ENCODE data around the gene MUC12. TPM values are rescaled to one million over a fixed set of nuclear protein-coding genes. Genes with fewer than 3 reads are reported as not detected.

MUC12 gene
- total and polyA plus RNA-seq, 5 donors from 2014 or later = 0.44 to 0.65 (median 0.44) TPM; not detected in 2

DNA sequence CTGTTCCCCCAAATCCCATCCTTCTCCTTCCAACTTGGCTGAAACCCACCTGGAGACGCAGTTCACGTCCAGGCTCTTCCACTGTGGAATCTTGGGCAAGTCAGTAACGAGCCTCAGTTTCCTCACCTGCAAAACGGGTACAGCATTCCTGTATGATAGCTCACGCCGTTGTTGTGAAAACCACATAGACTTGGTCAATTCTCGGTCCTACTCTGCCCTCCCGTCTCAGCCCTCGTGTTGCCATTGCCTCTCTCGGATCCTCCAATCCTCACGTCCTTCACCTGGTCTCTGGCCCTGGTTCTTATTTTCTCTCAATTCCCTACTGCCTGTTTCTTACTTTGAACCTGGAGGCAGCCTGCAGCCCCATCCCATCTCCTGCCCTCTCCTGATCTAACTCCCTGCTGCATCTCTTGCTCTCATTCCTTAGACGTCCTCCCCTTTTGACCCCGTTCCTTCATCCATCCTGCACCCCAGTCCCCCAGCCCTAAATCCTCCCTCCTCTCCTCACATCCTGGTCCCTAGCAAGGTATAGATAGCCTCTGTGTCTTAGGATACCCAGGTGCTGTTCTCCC lies 2.0 kb upstream of the MUC12 start:
- Histone ChIP-seq H3K4me1 (ENCODE audit: control insufficient read depth, insufficient read depth, low read length, poor library complexity, severe bottlenecking) (peaks cover 20% of the 10 kb centered on the region), H3K9me3 (ENCODE audit: control insufficient read depth in 2 of 2, low read length in 2 of 2) (no peaks in the 10 kb centered on the region), H3K4me3 (ENCODE audit: low read depth, low read length) (no peak overlapping the region), H3K27me3 (ENCODE audit: control insufficient read depth, insufficient read depth, low read length) (peaks cover 8% of the 10 kb centered on the region), H3K27ac (ENCODE audit: insufficient read depth, low read length, poor library complexity, severe bottlenecking) (no peak overlapping the region), H3K36me3 (ENCODE audit: control insufficient read depth, insufficient read depth, low read length) (no peaks in the 10 kb centered on the region)
- no peak for DNase-seq
- H3K27me3 Mint-ChIP-seq = peaks cover 48% of the 10 kb centered on the region
- ATAC-seq (ENCODE audit: low read depth in 2 of 2) = no peak
- peaks cover 6% of the 10 kb centered on the region for H3K36me3 Mint-ChIP-seq
- no peaks in the 10 kb centered on the region for H3K9me3 Mint-ChIP-seq
- peak overlapping the region; percentile 56 to 81 (median 66) for H3K4me3 Mint-ChIP-seq
- H3K27ac Mint-ChIP-seq = no peak overlapping the region
- H3K4me1 Mint-ChIP-seq = peaks cover 0 to 23% (median 12%) of the 10 kb centered on the region in 4 donors

DNA sequence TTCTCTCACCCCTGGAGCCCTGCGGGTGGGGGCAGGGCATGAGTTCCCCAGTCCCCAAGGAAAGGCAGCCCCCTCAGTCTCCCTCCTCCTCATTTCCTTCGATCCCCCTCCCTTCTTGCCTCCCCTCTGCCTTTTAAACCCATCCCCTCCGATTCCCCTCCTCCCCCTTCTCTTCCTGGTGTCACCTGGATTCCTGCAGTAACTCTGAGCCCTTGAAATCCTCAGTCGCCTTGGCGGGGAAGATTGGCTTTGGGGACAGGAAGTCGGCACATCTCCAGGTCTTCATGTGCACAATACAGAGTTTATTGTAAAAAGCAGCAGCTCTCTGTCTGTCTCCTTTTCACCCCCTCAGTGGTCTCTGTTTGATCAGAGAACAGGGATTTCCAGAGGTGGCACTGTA lies 1.3 kb upstream of the MUC12 start:
- H3K9me3 ChIP-seq (ENCODE audit: control insufficient read depth in 2 of 2, low read length in 2 of 2) = no peaks in the 10 kb centered on the region
- H3K36me3 ChIP-seq (ENCODE audit: control insufficient read depth, insufficient read depth, low read length) = no peaks in the 10 kb centered on the region
- H3K27ac ChIP-seq (ENCODE audit: insufficient read depth, low read length, poor library complexity, severe bottlenecking) = no peak overlapping the region
- no peak for DNase-seq
- Mint-ChIP-seq H3K4me1 (peaks cover 0 to 23% (median 12%) of the 10 kb centered on the region in 4 donors), H3K36me3 (peaks cover 6% of the 10 kb centered on the region), H3K9me3 (no peaks in the 10 kb centered on the region), H3K27me3 (peaks cover 48% of the 10 kb centered on the region), H3K4me3 (peak overlapping the region in 2 of 4 donors; percentile 45 to 64), H3K27ac (no peak overlapping the region)
- ATAC-seq (ENCODE audit: low read depth in 2 of 2) = no peak
- H3K4me3 ChIP-seq (ENCODE audit: low read depth, low read length) = no peak overlapping the region
- peaks cover 20% of the 10 kb centered on the region for H3K4me1 ChIP-seq (ENCODE audit: control insufficient read depth, insufficient read depth, low read length, poor library complexity, severe bottlenecking)
- peaks cover 8% of the 10 kb centered on the region for H3K27me3 ChIP-seq (ENCODE audit: control insufficient read depth, insufficient read depth, low read length)

DNA sequence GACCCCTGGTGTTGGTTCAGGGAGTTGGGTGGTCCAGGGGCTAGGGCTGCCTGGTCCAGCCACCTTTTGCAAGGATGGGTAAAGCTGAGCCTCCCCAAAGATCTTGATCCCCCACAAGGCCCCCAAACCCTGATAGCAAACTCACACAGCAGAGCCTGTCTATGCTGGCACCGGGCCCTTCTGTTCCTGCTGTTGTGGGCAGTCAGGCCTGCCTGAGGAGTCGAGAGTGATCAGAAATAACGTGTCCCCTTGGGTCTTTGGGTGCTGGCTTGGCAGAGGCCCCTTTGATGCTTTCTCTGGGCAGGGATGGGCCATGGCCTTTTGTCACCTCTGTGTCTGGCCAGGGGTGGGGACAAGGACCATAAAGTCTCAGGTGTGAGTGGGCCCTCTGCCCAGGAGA lies 715 bp upstream of the MUC12 start:
- H3K4me3 Mint-ChIP-seq = peak overlapping the region in 1 of 4 donors; percentile 59
- DNase-seq = no peak
- H3K36me3 Mint-ChIP-seq = peaks cover 6% of the 10 kb centered on the region
- Histone ChIP-seq H3K4me3 (ENCODE audit: low read depth, low read length) (no peak overlapping the region), H3K27me3 (ENCODE audit: control insufficient read depth, insufficient read depth, low read length) (peaks cover 8% of the 10 kb centered on the region), H3K27ac (ENCODE audit: insufficient read depth, low read length, poor library complexity, severe bottlenecking) (no peak overlapping the region), H3K4me1 (ENCODE audit: control insufficient read depth, insufficient read depth, low read length, poor library complexity, severe bottlenecking) (peaks cover 20% of the 10 kb centered on the region), H3K9me3 (ENCODE audit: control insufficient read depth in 2 of 2, low read length in 2 of 2) (no peaks in the 10 kb centered on the region), H3K36me3 (ENCODE audit: control insufficient read depth, insufficient read depth, low read length) (no peaks in the 10 kb centered on the region)
- no peak overlapping the region for H3K27ac Mint-ChIP-seq
- H3K9me3 Mint-ChIP-seq = no peaks in the 10 kb centered on the region
- ATAC-seq (ENCODE audit: low read depth in 2 of 2) = no peak
- peaks cover 47% of the 10 kb centered on the region for H3K27me3 Mint-ChIP-seq
- peaks cover 0 to 23% (median 12%) of the 10 kb centered on the region in 4 donors for H3K4me1 Mint-ChIP-seq

DNA sequence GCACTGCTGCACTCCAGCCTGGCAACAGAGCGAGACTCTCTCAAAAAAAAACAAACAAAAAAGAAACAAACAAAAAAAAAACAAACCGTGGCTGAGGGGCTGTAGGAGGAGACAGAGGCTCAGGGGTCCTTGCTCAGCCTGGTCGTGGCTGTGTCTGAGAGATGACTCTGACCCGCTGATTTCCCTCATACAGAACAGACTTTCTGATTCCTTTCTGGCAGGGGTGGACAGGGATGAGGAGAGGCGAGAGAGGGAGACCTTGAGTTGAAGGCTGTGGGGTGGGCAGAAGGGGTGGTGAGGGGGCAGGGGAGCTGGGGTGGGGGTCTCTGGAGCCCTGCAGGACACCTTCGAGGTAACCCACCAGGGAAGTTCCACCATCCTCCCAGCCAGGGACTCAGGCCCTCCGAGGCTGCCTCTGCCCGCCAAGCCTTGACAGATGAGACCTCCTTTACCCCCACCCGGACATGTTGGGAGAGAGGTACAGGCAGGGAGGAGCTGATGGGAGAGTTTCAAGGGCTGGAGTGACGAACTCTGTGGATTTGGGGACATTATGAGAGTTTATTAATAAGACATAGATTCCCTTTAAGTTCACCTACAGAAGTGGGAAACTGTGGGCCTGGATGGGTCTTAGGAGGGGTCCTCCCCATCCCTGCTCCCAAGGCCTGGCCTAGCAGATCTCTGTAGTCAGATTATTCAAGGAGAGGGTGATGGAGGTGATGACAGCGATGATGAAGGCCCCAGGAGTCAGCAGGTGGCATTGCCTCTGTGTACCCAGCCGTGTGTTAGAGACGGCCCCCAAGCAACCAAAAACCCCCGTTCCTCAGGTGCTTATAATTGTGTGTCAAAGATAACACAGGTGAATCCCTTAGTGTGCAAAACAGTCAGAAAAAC lies 2.0 kb downstream of the MUC12 start:
- Mint-ChIP-seq H3K9me3 (peaks cover 0 to 5% (median 0%) of the 10 kb centered on the region in 7 donors), H3K27me3 (peaks cover 38% of the 10 kb centered on the region), H3K4me3 (no peak overlapping the region), H3K27ac (no peak overlapping the region), H3K36me3 (peaks cover 6% of the 10 kb centered on the region), H3K4me1 (peaks cover 0 to 13% (median 7%) of the 10 kb centered on the region in 4 donors)
- DNase-seq (no peak), ATAC-seq (ENCODE audit: low read depth in 2 of 2) (no peak)
- Histone ChIP-seq H3K27me3 (ENCODE audit: control insufficient read depth, insufficient read depth, low read length) (peaks cover 6% of the 10 kb centered on the region), H3K4me3 (ENCODE audit: low read depth, low read length) (no peak overlapping the region), H3K9me3 (ENCODE audit: control insufficient read depth in 2 of 2, low read length in 2 of 2) (no peaks in the 10 kb centered on the region), H3K4me1 (ENCODE audit: control insufficient read depth, insufficient read depth, low read length, poor library complexity, severe bottlenecking) (peaks cover 5% of the 10 kb centered on the region), H3K27ac (ENCODE audit: insufficient read depth, low read length, poor library complexity, severe bottlenecking) (no peak overlapping the region), H3K36me3 (ENCODE audit: control insufficient read depth, insufficient read depth, low read length) (no peaks in the 10 kb centered on the region)

DNA sequence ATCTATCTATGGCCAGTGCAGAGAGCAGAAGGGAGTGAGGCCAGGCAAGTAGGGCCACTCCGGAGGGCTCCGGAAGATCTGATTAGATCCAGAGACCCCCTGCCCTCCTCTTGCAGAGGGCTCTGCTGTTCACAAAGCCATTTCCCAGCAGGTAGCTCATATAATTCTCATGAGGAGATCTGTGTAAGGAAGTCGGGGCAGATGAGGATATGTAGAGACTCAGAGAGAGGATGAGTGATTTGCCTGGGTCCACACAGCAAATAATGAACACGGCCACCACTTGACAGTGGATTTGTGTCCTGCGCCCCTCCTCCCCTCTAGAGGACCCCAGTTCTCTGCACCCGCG lies 2.6 kb downstream of the MUC12 start:
- H3K4me3 ChIP-seq (ENCODE audit: low read depth, low read length) = no peak overlapping the region
- no peak for ATAC-seq (ENCODE audit: low read depth in 2 of 2)
- H3K27me3 Mint-ChIP-seq = peaks cover 32% of the 10 kb centered on the region

DNA sequence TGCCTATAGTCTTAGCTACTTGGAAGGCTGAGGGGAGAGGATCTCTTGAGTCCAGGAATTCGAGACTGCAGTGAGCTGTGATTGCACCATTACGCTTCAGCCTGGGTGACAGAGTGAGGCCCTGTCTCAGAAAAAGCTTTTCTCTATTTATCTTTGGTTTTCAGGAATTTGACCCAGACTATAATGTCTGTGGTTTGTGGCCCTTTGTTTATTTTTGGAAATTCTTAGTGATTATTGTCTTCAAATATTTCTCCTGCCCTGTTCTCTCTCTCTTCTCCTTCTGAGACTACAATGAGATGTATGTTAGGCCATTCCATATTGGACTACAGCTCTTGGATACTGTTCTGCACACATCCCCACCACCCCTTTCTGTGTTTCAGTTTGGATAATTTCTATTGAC lies 4.7 kb downstream of the MUC12 start:
- DNase-seq (no peak), ATAC-seq (ENCODE audit: low read depth in 2 of 2) (no peak)
- Histone ChIP-seq H3K27ac (ENCODE audit: insufficient read depth, low read length, poor library complexity, severe bottlenecking) (no peak overlapping the region), H3K4me1 (ENCODE audit: control insufficient read depth, insufficient read depth, low read length, poor library complexity, severe bottlenecking) (no peaks in the 10 kb centered on the region), H3K36me3 (ENCODE audit: control insufficient read depth, insufficient read depth, low read length) (no peaks in the 10 kb centered on the region), H3K9me3 (ENCODE audit: control insufficient read depth in 2 of 2, low read length in 2 of 2) (no peaks in the 10 kb centered on the region), H3K27me3 (ENCODE audit: control insufficient read depth, insufficient read depth, low read length) (no peaks in the 10 kb centered on the region), H3K4me3 (ENCODE audit: low read depth, low read length) (no peak overlapping the region)
- H3K4me3 Mint-ChIP-seq = no peak overlapping the region
- H3K27me3 Mint-ChIP-seq = peaks cover 16% of the 10 kb centered on the region
- H3K4me1 Mint-ChIP-seq = no peaks in the 10 kb centered on the region
- H3K27ac Mint-ChIP-seq = no peak overlapping the region
- H3K36me3 Mint-ChIP-seq = no peaks in the 10 kb centered on the region
- peaks cover 0 to 5% (median 0%) of the 10 kb centered on the region in 7 donors for H3K9me3 Mint-ChIP-seq

More for the DNA sequence above, 2.6 kb downstream of the MUC12 start:
- Mint-ChIP-seq H3K4me1 (peaks cover 0 to 11% (median 5%) of the 10 kb centered on the region in 4 donors), H3K27ac (no peak overlapping the region), H3K36me3 (peaks cover 6% of the 10 kb centered on the region), H3K4me3 (no peak overlapping the region), H3K9me3 (peaks cover 0 to 5% (median 0%) of the 10 kb centered on the region in 7 donors)
- H3K4me1 ChIP-seq (ENCODE audit: control insufficient read depth, insufficient read depth, low read length, poor library complexity, severe bottlenecking) = no peaks in the 10 kb centered on the region
- no peaks in the 10 kb centered on the region for H3K9me3 ChIP-seq (ENCODE audit: control insufficient read depth in 2 of 2, low read length in 2 of 2)
- H3K27me3 ChIP-seq (ENCODE audit: control insufficient read depth, insufficient read depth, low read length) = peaks cover 4% of the 10 kb centered on the region
- no peak overlapping the region for H3K27ac ChIP-seq (ENCODE audit: insufficient read depth, low read length, poor library complexity, severe bottlenecking)
- DNase-seq = no peak
- H3K36me3 ChIP-seq (ENCODE audit: control insufficient read depth, insufficient read depth, low read length) = no peaks in the 10 kb centered on the region

DNA sequence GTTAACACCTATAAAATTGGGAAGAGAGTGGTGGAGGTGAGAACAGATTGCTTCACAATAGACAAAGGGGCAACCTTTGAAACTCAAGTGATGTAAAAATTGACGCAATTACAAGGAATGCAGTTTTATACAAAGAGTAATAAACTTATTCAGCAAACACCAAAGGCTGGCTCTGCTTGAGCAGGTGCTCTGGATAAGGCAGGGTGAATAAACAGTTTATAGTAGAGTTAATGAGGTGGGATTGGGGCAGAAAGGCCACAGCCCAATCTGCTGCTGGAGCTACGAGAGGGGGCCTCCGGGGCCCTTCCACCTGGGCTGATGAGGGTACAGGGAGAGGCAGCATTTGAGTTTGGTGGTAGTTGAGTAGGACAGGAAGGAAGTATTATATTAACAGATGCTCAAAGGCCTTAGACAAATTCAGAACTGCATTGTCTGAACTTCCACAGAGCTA lies 6.0 kb downstream of the MUC12 start:
- DNase-seq = no peak

More for the DNA sequence above, 6.0 kb downstream of the MUC12 start:
- Histone ChIP-seq H3K36me3 (ENCODE audit: control insufficient read depth, insufficient read depth, low read length) (no peaks in the 10 kb centered on the region), H3K4me3 (ENCODE audit: low read depth, low read length) (no peak overlapping the region), H3K9me3 (ENCODE audit: control insufficient read depth in 2 of 2, low read length in 2 of 2) (no peaks in the 10 kb centered on the region), H3K27ac (ENCODE audit: insufficient read depth, low read length, poor library complexity, severe bottlenecking) (no peak overlapping the region), H3K27me3 (ENCODE audit: control insufficient read depth, insufficient read depth, low read length) (no peaks in the 10 kb centered on the region), H3K4me1 (ENCODE audit: control insufficient read depth, insufficient read depth, low read length, poor library complexity, severe bottlenecking) (no peaks in the 10 kb centered on the region)
- H3K27me3 Mint-ChIP-seq = peaks cover 10% of the 10 kb centered on the region
- H3K4me3 Mint-ChIP-seq = no peak overlapping the region
- no peaks in the 10 kb centered on the region for H3K36me3 Mint-ChIP-seq
- peaks cover 0 to 5% (median 0%) of the 10 kb centered on the region in 7 donors for H3K9me3 Mint-ChIP-seq
- no peaks in the 10 kb centered on the region for H3K4me1 Mint-ChIP-seq
- no peak for ATAC-seq (ENCODE audit: low read depth in 2 of 2)
- H3K27ac Mint-ChIP-seq = peak overlapping the region in 1 of 3 donors; percentile 18

Data from CD4-positive, CD25-positive, alpha-beta regulatory T cell (primary cell).